HepG2 (cell line): ENCODE data around the gene PPME1. TPM values are rescaled to one million over a fixed set of nuclear protein-coding genes. Genes with fewer than 3 reads are reported as not detected.
A peak's percentile ranks its signal among the peaks of the same experiment; 100 is the strongest.

ENCODE experiments used
- ELF3 ChIP-seq: IDR thresholded peaks from 2 replicates; pipeline ENCODE4 v1.6.1; 2016; ENCODE audit warnings: missing genetic modification reagents, missing compliant biosample characterization
- ETV5 ChIP-seq: IDR thresholded peaks from 2 replicates; pipeline ENCODE4 v1.6.1; 2018; ENCODE audit warnings: missing biosample characterization, missing genetic modification reagents, inconsistent platforms, borderline replicate concordance
- FOSL2 ChIP-seq: sonication (generic); formaldehyde crosslinking; IDR thresholded peaks from 2 replicates; pipeline ENCODE4 v1.4.0; 2020; ENCODE audit warnings: missing genetic modification reagents
- IRF2 ChIP-seq: IDR thresholded peaks from 2 replicates; pipeline ENCODE4 v1.6.1; 2018; ENCODE audit warnings: missing genetic modification reagents, missing compliant biosample characterization
- ZFP36 ChIP-seq: fragments of 150-350 bp; IDR thresholded peaks from 2 replicates; pipeline ENCODE4 v1.6.1; 2018; ENCODE audit warnings: borderline replicate concordance, low read length, low read depth; ENCODE audit not compliant: partially characterized antibody
- ZNF614 ChIP-seq: IDR thresholded peaks from 2 replicates; pipeline ENCODE4 v1.6.1; 2018; ENCODE audit warnings: missing biosample characterization, missing genetic modification reagents, inconsistent platforms, borderline replicate concordance
- polyA plus RNA-seq, 8 experiments: library from polyadenylated mRNA; depleted of rRNA in 3 of 8; stranded (reverse) in 7 of 8; unstranded in 1 of 8; fragments of >200 nt; fragmentation: Illumina TruSeq in 4 of 8; extraction: Trizol in 4 of 8; gene quantifications; 2 replicates each; pipeline versions ENCODE4 v1.2.1 to v1.2.3, GENCODE V29; 2011 to 2016; ENCODE audit warnings: low read depth in 4 of 8, missing spikeins in 1 of 8, mixed read lengths in 1 of 8; ENCODE audit not compliant: insufficient read depth in 1 of 8
- total RNA-seq, 5 experiments: library from RNA; depleted of rRNA; stranded (reverse); fragments of >200 nt; fragmentation: Illumina TruSeq; extraction: Trizol; gene quantifications; 2 replicates each; pipeline ENCODE4 v1.2.3, GENCODE V29; 2016; ENCODE audit warnings: low read depth in 1 of 5
- TF ChIP-seq, protein P1 (sequence below): sonication (generic); formaldehyde crosslinking; conservative IDR thresholded peaks from 2 replicates; pipeline ENCODE4 v1.4.0; 2020; ENCODE audit warnings: mild to moderate bottlenecking, missing genetic modification reagents, moderate library complexity
- TF ChIP-seq, protein P2 (sequence below): sonication (generic); formaldehyde crosslinking; IDR thresholded peaks from 2 replicates; pipeline ENCODE4 v1.5.1; 2020; ENCODE audit warnings: missing genetic modification reagents, mild to moderate bottlenecking, borderline replicate concordance
- TF ChIP-seq, protein P3 (sequence below): sonication (generic); formaldehyde crosslinking; IDR thresholded peaks from 2 replicates; pipeline ENCODE4 v1.5.0; 2020; ENCODE audit warnings: mild to moderate bottlenecking, missing genetic modification reagents
- TF ChIP-seq, protein P4 (sequence below): sonication (generic); formaldehyde crosslinking; IDR thresholded peaks from 2 replicates; pipeline ENCODE4 v1.4.0; 2020; ENCODE audit warnings: missing genetic modification reagents, borderline replicate concordance
- TF ChIP-seq, protein P5 (sequence below): sonication (generic); formaldehyde crosslinking; conservative IDR thresholded peaks from 2 replicates; pipeline ENCODE4 v1.8.0; 2022; ENCODE audit warnings: low read depth, missing genetic modification reagents
- TF ChIP-seq, protein P6 (sequence below): sonication (generic); formaldehyde crosslinking; IDR thresholded peaks from 2 replicates; pipeline ENCODE4 v1.4.0; 2020; ENCODE audit warnings: missing genetic modification reagents, borderline replicate concordance

Gene PPME1
- total and polyA plus RNA-seq, 2 of the 13 experiments (the other 11 are each of a cell fraction or from before 2014, with no cell fraction given) = 31.3 to 56.0 TPM

DNA sequence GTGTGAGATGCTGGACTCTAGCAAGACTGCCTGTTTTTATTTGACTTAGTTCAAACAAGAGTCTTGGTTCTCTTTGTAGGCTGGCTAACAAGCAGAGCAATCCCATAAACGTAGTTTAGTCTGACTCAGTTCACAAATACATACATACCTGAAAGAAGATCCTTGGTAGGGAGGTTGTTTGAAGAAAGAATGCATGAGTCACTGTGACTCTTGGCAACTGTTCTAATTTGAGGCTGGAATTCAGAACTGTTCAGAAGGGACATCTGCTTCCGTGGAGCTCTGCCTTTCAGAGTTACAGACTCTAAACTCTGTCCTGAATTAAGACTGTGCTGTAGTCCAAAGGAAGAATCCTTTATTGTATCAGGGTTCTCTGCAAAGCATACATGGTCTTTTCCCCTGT, 32.5 kb upstream of the PPME1 start (continued):
- TF ChIP-seq, protein P1, sequence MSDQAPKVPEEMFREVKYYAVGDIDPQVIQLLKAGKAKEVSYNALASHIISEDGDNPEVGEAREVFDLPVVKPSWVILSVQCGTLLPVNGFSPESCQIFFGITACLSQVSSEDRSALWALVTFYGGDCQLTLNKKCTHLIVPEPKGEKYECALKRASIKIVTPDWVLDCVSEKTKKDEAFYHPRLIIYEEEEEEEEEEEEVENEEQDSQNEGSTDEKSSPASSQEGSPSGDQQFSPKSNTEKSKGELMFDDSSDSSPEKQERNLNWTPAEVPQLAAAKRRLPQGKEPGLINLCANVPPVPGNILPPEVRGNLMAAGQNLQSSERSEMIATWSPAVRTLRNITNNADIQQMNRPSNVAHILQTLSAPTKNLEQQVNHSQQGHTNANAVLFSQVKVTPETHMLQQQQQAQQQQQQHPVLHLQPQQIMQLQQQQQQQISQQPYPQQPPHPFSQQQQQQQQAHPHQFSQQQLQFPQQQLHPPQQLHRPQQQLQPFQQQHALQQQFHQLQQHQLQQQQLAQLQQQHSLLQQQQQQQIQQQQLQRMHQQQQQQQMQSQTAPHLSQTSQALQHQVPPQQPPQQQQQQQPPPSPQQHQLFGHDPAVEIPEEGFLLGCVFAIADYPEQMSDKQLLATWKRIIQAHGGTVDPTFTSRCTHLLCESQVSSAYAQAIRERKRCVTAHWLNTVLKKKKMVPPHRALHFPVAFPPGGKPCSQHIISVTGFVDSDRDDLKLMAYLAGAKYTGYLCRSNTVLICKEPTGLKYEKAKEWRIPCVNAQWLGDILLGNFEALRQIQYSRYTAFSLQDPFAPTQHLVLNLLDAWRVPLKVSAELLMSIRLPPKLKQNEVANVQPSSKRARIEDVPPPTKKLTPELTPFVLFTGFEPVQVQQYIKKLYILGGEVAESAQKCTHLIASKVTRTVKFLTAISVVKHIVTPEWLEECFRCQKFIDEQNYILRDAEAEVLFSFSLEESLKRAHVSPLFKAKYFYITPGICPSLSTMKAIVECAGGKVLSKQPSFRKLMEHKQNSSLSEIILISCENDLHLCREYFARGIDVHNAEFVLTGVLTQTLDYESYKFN (CRISPR knock-in tag) = peak; percentile 36; the same call in 1 of the 2 replicates
- TF ChIP-seq, protein P2, sequence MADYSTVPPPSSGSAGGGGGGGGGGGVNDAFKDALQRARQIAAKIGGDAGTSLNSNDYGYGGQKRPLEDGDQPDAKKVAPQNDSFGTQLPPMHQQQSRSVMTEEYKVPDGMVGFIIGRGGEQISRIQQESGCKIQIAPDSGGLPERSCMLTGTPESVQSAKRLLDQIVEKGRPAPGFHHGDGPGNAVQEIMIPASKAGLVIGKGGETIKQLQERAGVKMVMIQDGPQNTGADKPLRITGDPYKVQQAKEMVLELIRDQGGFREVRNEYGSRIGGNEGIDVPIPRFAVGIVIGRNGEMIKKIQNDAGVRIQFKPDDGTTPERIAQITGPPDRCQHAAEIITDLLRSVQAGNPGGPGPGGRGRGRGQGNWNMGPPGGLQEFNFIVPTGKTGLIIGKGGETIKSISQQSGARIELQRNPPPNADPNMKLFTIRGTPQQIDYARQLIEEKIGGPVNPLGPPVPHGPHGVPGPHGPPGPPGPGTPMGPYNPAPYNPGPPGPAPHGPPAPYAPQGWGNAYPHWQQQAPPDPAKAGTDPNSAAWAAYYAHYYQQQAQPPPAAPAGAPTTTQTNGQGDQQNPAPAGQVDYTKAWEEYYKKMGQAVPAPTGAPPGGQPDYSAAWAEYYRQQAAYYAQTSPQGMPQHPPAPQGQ (CRISPR knock-in tag) = no peak
- TF ChIP-seq ETV5 (CRISPR knock-in tag) (peak; percentile 44; the same call in 1 of the 2 replicates), ZFP36 (no peak), IRF2 (0 out of 2 replicates have a peak, but pooled peaks have one; percentile 37), ELF3 (CRISPR knock-in tag) (peak; percentile 60), FOSL2 (CRISPR knock-in tag) (peak; percentile 95), ZNF614 (CRISPR knock-in tag) (0 out of 2 replicates have a peak, but pooled peaks have one; percentile 33)
- TF ChIP-seq, protein P3, sequence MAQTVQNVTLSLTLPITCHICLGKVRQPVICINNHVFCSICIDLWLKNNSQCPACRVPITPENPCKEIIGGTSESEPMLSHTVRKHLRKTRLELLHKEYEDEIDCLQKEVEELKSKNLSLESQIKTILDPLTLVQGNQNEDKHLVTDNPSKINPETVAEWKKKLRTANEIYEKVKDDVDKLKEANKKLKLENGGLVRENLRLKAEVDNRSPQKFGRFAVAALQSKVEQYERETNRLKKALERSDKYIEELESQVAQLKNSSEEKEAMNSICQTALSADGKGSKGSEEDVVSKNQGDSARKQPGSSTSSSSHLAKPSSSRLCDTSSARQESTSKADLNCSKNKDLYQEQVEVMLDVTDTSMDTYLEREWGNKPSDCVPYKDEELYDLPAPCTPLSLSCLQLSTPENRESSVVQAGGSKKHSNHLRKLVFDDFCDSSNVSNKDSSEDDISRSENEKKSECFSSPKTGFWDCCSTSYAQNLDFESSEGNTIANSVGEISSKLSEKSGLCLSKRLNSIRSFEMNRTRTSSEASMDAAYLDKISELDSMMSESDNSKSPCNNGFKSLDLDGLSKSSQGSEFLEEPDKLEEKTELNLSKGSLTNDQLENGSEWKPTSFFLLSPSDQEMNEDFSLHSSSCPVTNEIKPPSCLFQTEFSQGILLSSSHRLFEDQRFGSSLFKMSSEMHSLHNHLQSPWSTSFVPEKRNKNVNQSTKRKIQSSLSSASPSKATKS (CRISPR knock-in tag) = no peak
- TF ChIP-seq, protein P4, sequence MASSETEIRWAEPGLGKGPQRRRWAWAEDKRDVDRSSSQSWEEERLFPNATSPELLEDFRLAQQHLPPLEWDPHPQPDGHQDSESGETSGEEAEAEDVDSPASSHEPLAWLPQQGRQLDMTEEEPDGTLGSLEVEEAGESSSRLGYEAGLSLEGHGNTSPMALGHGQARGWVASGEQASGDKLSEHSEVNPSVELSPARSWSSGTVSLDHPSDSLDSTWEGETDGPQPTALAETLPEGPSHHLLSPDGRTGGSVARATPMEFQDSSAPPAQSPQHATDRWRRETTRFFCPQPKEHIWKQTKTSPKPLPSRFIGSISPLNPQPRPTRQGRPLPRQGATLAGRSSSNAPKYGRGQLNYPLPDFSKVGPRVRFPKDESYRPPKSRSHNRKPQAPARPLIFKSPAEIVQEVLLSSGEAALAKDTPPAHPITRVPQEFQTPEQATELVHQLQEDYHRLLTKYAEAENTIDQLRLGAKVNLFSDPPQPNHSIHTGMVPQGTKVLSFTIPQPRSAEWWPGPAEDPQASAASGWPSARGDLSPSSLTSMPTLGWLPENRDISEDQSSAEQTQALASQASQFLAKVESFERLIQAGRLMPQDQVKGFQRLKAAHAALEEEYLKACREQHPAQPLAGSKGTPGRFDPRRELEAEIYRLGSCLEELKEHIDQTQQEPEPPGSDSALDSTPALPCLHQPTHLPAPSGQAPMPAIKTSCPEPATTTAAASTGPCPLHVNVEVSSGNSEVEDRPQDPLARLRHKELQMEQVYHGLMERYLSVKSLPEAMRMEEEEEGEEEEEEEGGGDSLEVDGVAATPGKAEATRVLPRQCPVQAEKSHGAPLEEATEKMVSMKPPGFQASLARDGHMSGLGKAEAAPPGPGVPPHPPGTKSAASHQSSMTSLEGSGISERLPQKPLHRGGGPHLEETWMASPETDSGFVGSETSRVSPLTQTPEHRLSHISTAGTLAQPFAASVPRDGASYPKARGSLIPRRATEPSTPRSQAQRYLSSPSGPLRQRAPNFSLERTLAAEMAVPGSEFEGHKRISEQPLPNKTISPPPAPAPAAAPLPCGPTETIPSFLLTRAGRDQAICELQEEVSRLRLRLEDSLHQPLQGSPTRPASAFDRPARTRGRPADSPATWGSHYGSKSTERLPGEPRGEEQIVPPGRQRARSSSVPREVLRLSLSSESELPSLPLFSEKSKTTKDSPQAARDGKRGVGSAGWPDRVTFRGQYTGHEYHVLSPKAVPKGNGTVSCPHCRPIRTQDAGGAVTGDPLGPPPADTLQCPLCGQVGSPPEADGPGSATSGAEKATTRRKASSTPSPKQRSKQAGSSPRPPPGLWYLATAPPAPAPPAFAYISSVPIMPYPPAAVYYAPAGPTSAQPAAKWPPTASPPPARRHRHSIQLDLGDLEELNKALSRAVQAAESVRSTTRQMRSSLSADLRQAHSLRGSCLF (CRISPR knock-in tag) = no peak
- TF ChIP-seq, protein P5, sequence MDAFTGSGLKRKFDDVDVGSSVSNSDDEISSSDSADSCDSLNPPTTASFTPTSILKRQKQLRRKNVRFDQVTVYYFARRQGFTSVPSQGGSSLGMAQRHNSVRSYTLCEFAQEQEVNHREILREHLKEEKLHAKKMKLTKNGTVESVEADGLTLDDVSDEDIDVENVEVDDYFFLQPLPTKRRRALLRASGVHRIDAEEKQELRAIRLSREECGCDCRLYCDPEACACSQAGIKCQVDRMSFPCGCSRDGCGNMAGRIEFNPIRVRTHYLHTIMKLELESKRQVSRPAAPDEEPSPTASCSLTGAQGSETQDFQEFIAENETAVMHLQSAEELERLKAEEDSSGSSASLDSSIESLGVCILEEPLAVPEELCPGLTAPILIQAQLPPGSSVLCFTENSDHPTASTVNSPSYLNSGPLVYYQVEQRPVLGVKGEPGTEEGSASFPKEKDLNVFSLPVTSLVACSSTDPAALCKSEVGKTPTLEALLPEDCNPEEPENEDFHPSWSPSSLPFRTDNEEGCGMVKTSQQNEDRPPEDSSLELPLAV (CRISPR knock-in tag) = no peak
- TF ChIP-seq, protein P6, sequence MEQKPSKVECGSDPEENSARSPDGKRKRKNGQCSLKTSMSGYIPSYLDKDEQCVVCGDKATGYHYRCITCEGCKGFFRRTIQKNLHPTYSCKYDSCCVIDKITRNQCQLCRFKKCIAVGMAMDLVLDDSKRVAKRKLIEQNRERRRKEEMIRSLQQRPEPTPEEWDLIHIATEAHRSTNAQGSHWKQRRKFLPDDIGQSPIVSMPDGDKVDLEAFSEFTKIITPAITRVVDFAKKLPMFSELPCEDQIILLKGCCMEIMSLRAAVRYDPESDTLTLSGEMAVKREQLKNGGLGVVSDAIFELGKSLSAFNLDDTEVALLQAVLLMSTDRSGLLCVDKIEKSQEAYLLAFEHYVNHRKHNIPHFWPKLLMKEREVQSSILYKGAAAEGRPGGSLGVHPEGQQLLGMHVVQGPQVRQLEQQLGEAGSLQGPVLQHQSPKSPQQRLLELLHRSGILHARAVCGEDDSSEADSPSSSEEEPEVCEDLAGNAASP (CRISPR knock-in tag) = 0 out of 2 replicates have a peak, but pooled peaks have one; percentile 17
